Panc1 (cell line): ENCODE results near the gene TRIM75. TPM values are rescaled to one million over a fixed set of nuclear protein-coding genes. Genes with fewer than 3 reads are reported as not detected.
A peak's percentile ranks its signal among the peaks of the same experiment; 100 is the strongest.

Experiments
- ATAC-seq: fragments of 200-7000 bp; cut with Tn5 transposase; 2 replicates; pipeline ENCODE4 v1.9.1; 2020; ENCODE audit warnings: mild to moderate bottlenecking, moderate library complexity
- BruUV-seq: library from RNA; stranded (reverse); fragments of 400-500 nt; replicated peaks from 2 replicates; lab custom pipeline; 2021; lab: Mats Ljungman, UMichigan
- CTCF ChIA-PET: fragments of 300-600 bp; sonication (Branson Sonifier 250); formaldehyde crosslinking; loops from one replicate; lab custom pipeline; 2022; ENCODE audit warnings: antibody characterized with exemption; lab: Charles Lee
- POLR2A ChIA-PET: fragments of 300-600 bp; sonication (Branson Sonifier 250); formaldehyde crosslinking; loops from one replicate; lab custom pipeline; 2022; ENCODE audit warnings: antibody characterized with exemption; lab: Charles Lee
- DNase-seq: peaks from one replicate; pipeline ENCODE4 v3.0.0-alpha.2; 2010; ENCODE audit warnings: low read depth, low spot score
- H3K27ac ChIP-seq: 2 replicates; pipeline ENCODE4 v1.5.1; 2011; ENCODE audit warnings: mild to moderate bottlenecking, low read length, inconsistent platforms
- H3K27me3 ChIP-seq: fragments of 200-500 bp; sonication (Bioruptor generic); 2 replicates; pipeline ENCODE4 v1.6.0; 2014; ENCODE audit warnings: low read length, inconsistent platforms; ENCODE audit not compliant: control insufficient read depth, insufficient read depth
- H3K36me3 ChIP-seq: fragments of 200-500 bp; sonication (Bioruptor generic); 2 replicates; pipeline ENCODE4 v1.5.1; 2014; ENCODE audit warnings: inconsistent platforms, mild to moderate bottlenecking, low read length, moderate library complexity; ENCODE audit not compliant: control insufficient read depth, insufficient read depth
- H3K4me1 ChIP-seq: 2 replicates; pipeline ENCODE4 v1.5.1; 2011; ENCODE audit warnings: inconsistent platforms, mild to moderate bottlenecking, low read length, moderate library complexity; ENCODE audit not compliant: control insufficient read depth, insufficient read depth
- H3K4me3 ChIP-seq, 2 experiments: 2 replicates each; pipeline ENCODE4 v1.5.1; 2011 to 2012; ENCODE audit warnings: low read depth in 2 of 2, low read length in 2 of 2, mild to moderate bottlenecking in 2 of 2, inconsistent platforms in 1 of 2, moderate library complexity in 1 of 2
- H3K9me3 ChIP-seq: fragments of 200-500 bp; sonication (Bioruptor generic); 2 replicates; pipeline ENCODE4 v1.5.1; 2014; ENCODE audit warnings: low read depth, mild to moderate bottlenecking, inconsistent platforms, low read length, moderate library complexity; ENCODE audit not compliant: control insufficient read depth, insufficient read depth
- CTCF ChIP-seq: fragments of 450-650 bp; IDR thresholded peaks from 2 replicates; pipeline ENCODE4 v1.5.1; 2017; ENCODE audit warnings: mild to moderate bottlenecking
- POLR2AphosphoS5 ChIP-seq: IDR thresholded peaks from 2 replicates; pipeline ENCODE4 v1.6.1; 2012; ENCODE audit warnings: mild to moderate bottlenecking, low read depth, low read length, moderate library complexity
- REST ChIP-seq, 2 experiments: IDR thresholded peaks; 2 replicates each; pipeline ENCODE4 v1.6.1; 2011 to 2012; ENCODE audit warnings: low read depth in 2 of 2, control low read depth in 1 of 2, low read length in 1 of 2, mild to moderate bottlenecking in 1 of 2, moderate library complexity in 1 of 2; ENCODE audit not compliant: insufficient read depth in 1 of 2
- SIN3A ChIP-seq: IDR thresholded peaks from 2 replicates; pipeline ENCODE4 v1.6.1; 2012; ENCODE audit warnings: low read depth, mild to moderate bottlenecking, low read length, moderate library complexity, borderline replicate concordance; ENCODE audit not compliant: insufficient read depth
- TCF7L2 ChIP-seq: IDR thresholded peaks from 2 replicates; pipeline ENCODE4 v1.6.1; 2011; ENCODE audit warnings: mild to moderate bottlenecking, low read depth, low read length, inconsistent platforms
- in situ Hi-C: cut with HindIII; loops from 2 replicates; pipeline ENCODE4 v1.10.0; 2016; ENCODE audit warnings: low sequenced_read_pairs, low pct_unique_long_range_greater_than_20kb
- intact Hi-C: fragments of 100-400 bp; cut with micrococcal nuclease; formaldehyde crosslinking; loops from one replicate; pipeline ENCODE4 v1.10.0; 2022; ENCODE audit not compliant: unreplicated experiment
- total RNA-seq: library from RNA; stranded (reverse); gene quantifications from one replicate; pipeline ENCODE4 v1.2.1, GENCODE V29; 2021; ENCODE audit not compliant: unreplicated experiment

The TRIM75 gene
- total RNA-seq, 1 experiment from 2014 or later = not detected

- Histone ChIP-seq H3K36me3 (no peaks in the 10 kb centered on the region), H3K4me3 (no peak overlapping the region), H3K27ac (no peak overlapping the region), H3K4me1 (no peaks in the 10 kb centered on the region), H3K27me3 (no peaks in the 10 kb centered on the region), H3K9me3 (no peaks in the 10 kb centered on the region)
- CTCF ChIA-PET = no interaction called here
- DNase-seq = no peak
- no TSS peak for BruUV-seq
- in situ Hi-C loops (no loop called here), intact Hi-C loops (no loop called here)
- no peak for TF ChIP-seq POLR2AphosphoS5
- no peak for TF ChIP-seq TCF7L2
- TF ChIP-seq REST (IDR thresholded peaks at IDR 0.05; ENCODE audit: insufficient read depth in 1 of 2, low read depth in 2 of 2, low read length in 1 of 2) = no peak
- TF ChIP-seq SIN3A = no peak
- TF ChIP-seq CTCF = no peak
- POLR2A ChIA-PET = no interaction called here
- ATAC-seq = no peak
These were observed 5.7 kb downstream of the TRIM75 start for GRCh38 chr4:165059386-165059785.

DNA sequence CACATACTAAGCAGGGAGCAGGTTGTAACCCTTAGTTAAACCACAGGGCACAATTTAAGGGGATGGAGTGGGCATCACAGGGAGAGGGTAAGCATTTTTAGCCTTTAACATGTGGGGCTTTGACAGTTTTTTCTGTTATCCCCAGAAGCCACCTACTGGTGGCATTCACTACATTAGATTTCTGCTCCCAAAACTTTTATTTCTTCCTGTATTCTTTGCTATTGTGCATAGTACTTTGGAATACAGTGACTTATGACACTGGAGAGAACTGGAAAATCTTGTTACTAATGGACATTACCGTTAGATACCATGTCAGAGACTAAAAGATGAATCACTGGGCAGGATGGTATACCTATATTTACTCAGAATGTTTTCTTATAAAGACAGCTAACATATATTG lies 7.3 kb downstream of the TRIM75 start:
- Histone ChIP-seq H3K4me3 (no peak overlapping the region), H3K36me3 (no peaks in the 10 kb centered on the region), H3K27ac (no peak overlapping the region), H3K4me1 (no peaks in the 10 kb centered on the region), H3K27me3 (no peaks in the 10 kb centered on the region), H3K9me3 (no peaks in the 10 kb centered on the region)
- DNase-seq = no peak
- CTCF ChIA-PET = no interaction called here
- TF ChIP-seq SIN3A (no peak), CTCF (peak; percentile 36), TCF7L2 (no peak)
- no TSS peak for BruUV-seq
- no peak for ATAC-seq
- POLR2A ChIA-PET = no interaction called here
- in situ Hi-C loops (no loop called here), intact Hi-C loops (no loop called here)
